ENCODE results near the gene CTNNBL1. TPM values are rescaled to one million over a fixed set of nuclear protein-coding genes. Genes with fewer than 3 reads are reported as not detected.

CTNNBL1 gene
- total RNA-seq, 2 donors from 2014 or later: 43.6 to 47.7 TPM

DNA sequence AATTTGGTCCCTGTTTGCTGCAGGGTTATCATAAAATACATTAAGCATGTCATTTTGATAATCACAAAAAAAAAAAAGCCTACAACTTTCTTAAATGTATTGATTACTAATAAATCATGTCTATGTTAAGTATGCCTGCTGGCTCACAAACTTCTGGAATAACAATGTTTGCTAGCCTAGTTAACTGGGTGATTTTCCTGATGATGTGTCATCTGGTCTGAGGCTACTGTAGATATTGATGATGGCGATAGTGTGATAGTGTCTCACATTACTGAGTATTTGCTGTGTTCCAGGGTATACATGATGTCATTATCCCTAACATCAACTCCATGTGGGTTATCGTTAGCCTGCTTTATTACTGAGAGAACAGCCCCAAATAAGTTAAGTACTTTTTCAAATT lies 122.9 kb downstream of the CTNNBL1 start:
- no peak for ATAC-seq
- H3K9me3 ChIP-seq (ENCODE audit: control insufficient read depth, low read length, poor library complexity, severe bottlenecking): no peaks in the 10 kb centered on the region
- H3K4me3 Mint-ChIP-seq: no peak overlapping the region
- H3K4me1 Mint-ChIP-seq: peaks cover 11% of the 10 kb centered on the region
- H3K27ac Mint-ChIP-seq: no peak overlapping the region
- no peak for DNase-seq
- no peaks in the 10 kb centered on the region for H3K27me3 Mint-ChIP-seq
- peaks cover 8% of the 10 kb centered on the region for H3K36me3 Mint-ChIP-seq (ENCODE audit: low read depth)

DNA sequence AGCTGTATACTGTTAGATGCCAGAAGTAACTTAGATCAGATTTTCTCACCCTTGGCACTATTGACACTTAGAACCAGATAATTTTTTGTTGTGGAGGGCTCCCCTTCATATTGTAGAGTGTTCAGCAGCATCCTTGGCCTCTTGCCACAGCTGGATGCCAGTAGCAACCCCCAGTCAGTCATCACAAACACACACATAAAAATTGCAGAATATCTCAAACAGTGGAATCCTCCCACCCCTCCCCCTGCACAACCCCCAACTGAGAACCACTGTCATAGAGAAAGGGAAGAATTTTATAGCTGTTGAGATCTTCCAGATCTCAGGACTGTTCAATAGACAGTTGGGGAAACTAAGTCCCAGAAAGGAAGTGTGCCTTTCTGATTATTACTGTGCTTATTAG lies 127.9 kb downstream of the CTNNBL1 start:
- no peaks in the 10 kb centered on the region for H3K27me3 Mint-ChIP-seq
- peaks cover 12% of the 10 kb centered on the region for H3K4me1 Mint-ChIP-seq
- H3K9me3 ChIP-seq (ENCODE audit: control insufficient read depth, low read length, poor library complexity, severe bottlenecking): no peaks in the 10 kb centered on the region
- DNase-seq (no peak), ATAC-seq (no peak)
- no peak overlapping the region for H3K4me3 Mint-ChIP-seq
- peaks cover 4% of the 10 kb centered on the region for H3K36me3 Mint-ChIP-seq (ENCODE audit: low read depth)
- H3K27ac Mint-ChIP-seq: no peak overlapping the region

DNA sequence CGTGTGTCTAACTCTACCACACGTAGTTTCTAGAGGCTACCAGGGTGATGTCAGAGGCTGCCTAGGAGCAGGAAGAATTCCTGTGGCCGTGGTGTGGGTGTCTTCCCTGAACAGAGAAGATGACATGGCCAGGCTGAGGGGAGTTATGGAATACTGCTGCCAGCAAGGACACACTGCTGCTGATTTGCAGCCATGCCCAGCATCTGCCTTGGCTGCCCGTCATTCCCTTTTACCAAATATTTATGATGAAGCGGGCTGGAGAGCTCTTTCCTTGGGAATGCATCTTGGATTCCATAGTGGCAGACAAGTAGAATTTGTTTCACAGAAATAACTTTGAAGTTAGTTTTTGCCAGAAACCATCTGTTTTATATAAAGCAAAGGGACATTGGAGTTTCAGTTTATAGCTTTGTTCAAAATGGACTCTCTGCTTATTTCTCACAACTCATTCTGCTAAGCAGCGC lies 128.3 kb downstream of the CTNNBL1 start:
- Mint-ChIP-seq H3K27me3 (no peaks in the 10 kb centered on the region), H3K4me1 (peaks cover 12% of the 10 kb centered on the region), H3K27ac (no peak overlapping the region), H3K36me3 (ENCODE audit: low read depth) (peaks cover 4% of the 10 kb centered on the region), H3K4me3 (no peak overlapping the region)
- DNase-seq (no peak), ATAC-seq (no peak)
- no peaks in the 10 kb centered on the region for H3K9me3 ChIP-seq (ENCODE audit: control insufficient read depth, low read length, poor library complexity, severe bottlenecking)

GRCh38 chr20:37823296-37823980 lies 129.6 kb downstream of the CTNNBL1 start:
- Mint-ChIP-seq H3K27ac (no peak overlapping the region), H3K36me3 (ENCODE audit: low read depth) (peaks cover 4% of the 10 kb centered on the region), H3K4me3 (no peak overlapping the region), H3K27me3 (no peaks in the 10 kb centered on the region), H3K4me1 (peaks cover 11% of the 10 kb centered on the region)
- DNase-seq (no peak), ATAC-seq (no peak)
- H3K9me3 ChIP-seq (ENCODE audit: control insufficient read depth, low read length, poor library complexity, severe bottlenecking): no peaks in the 10 kb centered on the region

DNA sequence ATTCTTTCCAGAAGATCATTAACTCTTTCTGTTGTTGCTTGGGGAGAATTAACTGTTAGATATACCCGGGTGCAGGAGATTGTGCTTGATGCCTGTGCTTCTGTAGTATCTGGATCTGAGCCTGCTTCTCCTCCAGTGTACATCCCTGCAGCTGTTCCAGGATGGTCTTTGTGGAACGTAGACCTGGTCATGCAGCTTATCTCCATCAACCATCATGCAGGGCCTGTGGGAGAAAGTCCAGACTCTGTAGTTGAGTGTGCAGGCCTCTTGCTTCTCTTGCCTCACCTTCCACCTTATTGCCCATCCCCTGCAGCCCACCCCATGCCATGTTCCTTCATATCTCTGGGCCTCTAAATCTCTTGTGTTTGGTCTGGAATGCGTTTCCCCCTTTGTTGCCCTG lies 133.8 kb downstream of the CTNNBL1 start:
- ATAC-seq (no peak), DNase-seq (no peak)
- H3K27ac Mint-ChIP-seq: no peak overlapping the region
- H3K9me3 ChIP-seq (ENCODE audit: control insufficient read depth, low read length, poor library complexity, severe bottlenecking): no peaks in the 10 kb centered on the region
- no peak overlapping the region for H3K4me3 Mint-ChIP-seq
- no peaks in the 10 kb centered on the region for H3K27me3 Mint-ChIP-seq
- H3K36me3 Mint-ChIP-seq (ENCODE audit: low read depth): peaks cover 2% of the 10 kb centered on the region
- peaks cover 11% of the 10 kb centered on the region for H3K4me1 Mint-ChIP-seq

DNA sequence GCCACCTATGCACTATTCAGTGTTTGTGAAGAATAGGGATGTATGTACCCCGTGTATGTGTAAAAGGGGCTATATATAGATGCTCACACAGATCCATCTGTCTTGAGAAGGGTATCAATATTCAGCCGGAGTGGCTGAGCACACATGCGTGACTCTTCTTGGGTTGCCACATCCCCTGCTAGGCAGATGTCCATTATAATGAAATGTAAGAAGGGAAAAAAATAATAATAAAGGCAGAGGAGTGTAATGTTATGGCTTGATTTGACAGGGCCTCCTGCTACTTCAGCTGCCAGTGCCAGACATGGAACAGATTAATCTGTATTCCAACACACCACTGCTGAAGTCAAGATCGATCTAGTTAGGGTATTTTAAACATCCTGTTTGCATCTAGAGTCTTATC lies 134.9 kb downstream of the CTNNBL1 start:
- Mint-ChIP-seq H3K4me3 (no peak overlapping the region), H3K4me1 (peaks cover 3% of the 10 kb centered on the region), H3K36me3 (ENCODE audit: low read depth) (peaks cover 2% of the 10 kb centered on the region), H3K27me3 (no peaks in the 10 kb centered on the region), H3K27ac (peak overlapping the region; percentile 42)
- DNase-seq (no peak), ATAC-seq (no peak)
- no peaks in the 10 kb centered on the region for H3K9me3 ChIP-seq (ENCODE audit: control insufficient read depth, low read length, poor library complexity, severe bottlenecking)

GRCh38 chr20:37829128-37829527 lies 135.3 kb downstream of the CTNNBL1 start:
- Mint-ChIP-seq H3K4me3 (no peak overlapping the region), H3K36me3 (ENCODE audit: low read depth) (peaks cover 2% of the 10 kb centered on the region), H3K27ac (peak overlapping the region; percentile 42), H3K27me3 (no peaks in the 10 kb centered on the region), H3K4me1 (peaks cover 3% of the 10 kb centered on the region)
- DNase-seq: no peak
- H3K9me3 ChIP-seq (ENCODE audit: control insufficient read depth, low read length, poor library complexity, severe bottlenecking): no peaks in the 10 kb centered on the region
- ATAC-seq: no peak

DNA sequence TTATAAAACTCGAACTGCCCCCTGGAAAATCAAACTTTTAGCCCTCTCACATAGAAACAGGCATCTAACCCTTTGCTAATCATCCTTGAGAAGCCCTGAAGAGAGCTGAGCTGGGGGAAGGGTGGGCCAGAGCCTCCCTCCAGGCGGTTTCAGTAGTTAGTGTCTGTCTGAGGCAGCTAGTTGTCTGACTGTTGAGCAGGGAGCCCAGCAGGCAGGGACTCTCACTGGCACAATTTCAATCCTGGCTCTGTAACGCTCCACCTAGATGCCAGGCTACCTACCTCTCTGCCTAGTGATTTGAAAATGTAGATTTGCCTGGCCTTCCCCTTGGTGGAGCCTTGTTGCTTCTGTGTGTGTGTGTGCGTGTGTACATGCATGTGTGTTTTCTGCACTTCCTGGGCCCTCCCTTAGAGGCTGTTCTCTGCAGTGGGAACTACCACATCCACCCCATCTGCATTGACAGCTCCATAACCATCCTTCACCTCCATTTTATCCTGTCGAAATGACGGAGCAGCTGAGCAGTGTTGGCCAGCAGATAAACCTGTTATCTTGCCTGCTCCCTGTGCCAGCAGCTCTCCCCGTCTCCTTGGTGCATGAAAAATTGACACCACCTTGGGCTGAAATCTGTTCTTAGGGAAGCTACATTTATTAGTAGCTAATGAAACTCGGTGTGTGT lies 139.5 kb downstream of the CTNNBL1 start:
- no peak overlapping the region for H3K27ac Mint-ChIP-seq
- no peak overlapping the region for H3K4me3 Mint-ChIP-seq
- H3K36me3 Mint-ChIP-seq (ENCODE audit: low read depth): peaks cover 6% of the 10 kb centered on the region
- H3K4me1 Mint-ChIP-seq: peaks cover 13% of the 10 kb centered on the region
- DNase-seq (no peak), ATAC-seq (no peak)
- no peaks in the 10 kb centered on the region for H3K9me3 ChIP-seq (ENCODE audit: control insufficient read depth, low read length, poor library complexity, severe bottlenecking)
- no peaks in the 10 kb centered on the region for H3K27me3 Mint-ChIP-seq

DNA sequence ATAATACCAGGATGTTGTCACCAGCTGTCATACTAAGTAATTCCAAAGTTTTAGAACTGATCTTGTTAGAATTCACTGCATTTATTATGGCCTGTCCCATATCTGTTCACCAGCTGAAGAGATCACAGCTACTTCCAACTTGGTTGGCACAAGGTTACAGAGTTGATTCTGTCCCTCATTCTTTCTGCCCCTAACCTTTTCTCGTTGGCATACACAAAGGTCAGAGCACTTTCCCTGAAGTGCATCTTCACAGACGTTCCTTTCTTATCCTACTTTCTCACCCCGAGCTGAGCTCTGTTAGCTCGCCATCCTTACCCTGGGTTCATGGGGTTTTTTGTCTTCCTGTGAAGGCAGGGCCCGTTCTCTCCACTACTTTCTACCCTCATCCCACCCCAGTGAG lies 143.1 kb downstream of the CTNNBL1 start:
- Mint-ChIP-seq H3K36me3 (ENCODE audit: low read depth) (peaks cover 10% of the 10 kb centered on the region), H3K4me1 (peaks cover 17% of the 10 kb centered on the region), H3K4me3 (no peak overlapping the region), H3K27me3 (no peaks in the 10 kb centered on the region), H3K27ac (peak overlapping the region; percentile 60)
- H3K9me3 ChIP-seq (ENCODE audit: control insufficient read depth, low read length, poor library complexity, severe bottlenecking): no peaks in the 10 kb centered on the region
- ATAC-seq (no peak), DNase-seq (no peak)

- Mint-ChIP-seq H3K4me1 (peaks cover 17% of the 10 kb centered on the region), H3K27me3 (no peaks in the 10 kb centered on the region), H3K36me3 (ENCODE audit: low read depth) (peaks cover 10% of the 10 kb centered on the region), H3K27ac (no peak overlapping the region), H3K4me3 (no peak overlapping the region)
- ATAC-seq: no peak
- H3K9me3 ChIP-seq (ENCODE audit: control insufficient read depth, low read length, poor library complexity, severe bottlenecking): no peaks in the 10 kb centered on the region
- no peak for DNase-seq
Observed at GRCh38 chr20:37837924-37838323, 144.1 kb downstream of the CTNNBL1 start.

DNA sequence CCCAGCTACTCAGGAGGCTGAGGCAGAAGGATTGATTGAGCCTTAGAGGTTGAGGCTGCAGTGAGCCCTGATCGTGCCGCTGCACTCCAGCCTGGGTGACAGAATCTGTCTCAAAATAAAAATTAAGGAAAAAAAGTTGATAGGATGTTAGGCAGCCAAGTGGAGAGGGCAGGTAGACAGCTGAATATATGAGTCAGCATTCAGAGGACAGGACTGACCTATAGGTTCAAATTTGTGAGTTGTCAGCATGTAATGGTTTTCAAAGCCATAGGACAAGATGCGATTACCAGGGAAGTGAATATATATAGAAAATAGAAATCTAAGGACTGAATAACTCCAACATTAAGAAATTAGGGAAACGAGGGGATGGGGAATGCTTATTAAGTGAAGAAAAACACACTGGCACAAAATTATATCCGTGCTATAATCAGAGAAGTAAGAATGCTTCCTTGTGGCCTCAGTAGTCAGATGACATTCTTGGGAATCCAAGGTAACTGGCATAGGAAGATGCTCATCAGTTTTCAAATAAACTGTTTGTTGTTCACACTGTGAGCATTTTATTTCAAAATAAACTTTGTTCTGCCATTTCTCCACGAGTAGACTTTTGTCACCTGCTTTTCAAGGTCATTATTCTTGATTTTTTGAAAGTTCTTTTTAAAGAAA lies 145.1 kb downstream of the CTNNBL1 start:
- H3K9me3 ChIP-seq (ENCODE audit: control insufficient read depth, low read length, poor library complexity, severe bottlenecking): no peaks in the 10 kb centered on the region
- no peak overlapping the region for H3K4me3 Mint-ChIP-seq
- peaks cover 10% of the 10 kb centered on the region for H3K36me3 Mint-ChIP-seq (ENCODE audit: low read depth)
- ATAC-seq (no peak), DNase-seq (no peak)
- no peaks in the 10 kb centered on the region for H3K27me3 Mint-ChIP-seq
- H3K27ac Mint-ChIP-seq: no peak overlapping the region
- peaks cover 17% of the 10 kb centered on the region for H3K4me1 Mint-ChIP-seq

DNA sequence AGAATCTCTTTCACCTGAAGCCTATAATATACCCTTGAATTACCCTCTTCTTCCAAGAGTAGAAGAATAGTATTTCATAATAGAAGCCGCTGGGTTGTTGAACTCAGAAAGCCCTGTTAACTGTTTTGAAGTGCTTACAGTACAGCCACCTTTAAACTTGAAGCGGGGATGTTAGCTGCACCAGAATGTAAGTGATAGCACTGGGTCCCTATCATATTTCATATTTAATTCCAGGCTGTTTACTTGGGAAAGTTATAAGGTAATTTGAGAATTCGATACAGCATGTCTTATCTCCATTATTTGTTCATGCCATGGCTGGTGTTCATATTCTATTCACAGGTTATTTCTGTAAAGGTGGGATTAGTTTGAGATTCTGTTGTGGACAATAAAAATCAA lies 145.6 kb downstream of the CTNNBL1 start:
- no peak for ATAC-seq
- Mint-ChIP-seq H3K4me3 (no peak overlapping the region), H3K27me3 (no peaks in the 10 kb centered on the region), H3K27ac (no peak overlapping the region), H3K4me1 (peaks cover 17% of the 10 kb centered on the region), H3K36me3 (ENCODE audit: low read depth) (peaks cover 10% of the 10 kb centered on the region)
- DNase-seq: no peak
- no peaks in the 10 kb centered on the region for H3K9me3 ChIP-seq (ENCODE audit: control insufficient read depth, low read length, poor library complexity, severe bottlenecking)

GRCh38 chr20:37839955-37840354 lies 146.1 kb downstream of the CTNNBL1 start:
- H3K27ac Mint-ChIP-seq: no peak overlapping the region
- peaks cover 17% of the 10 kb centered on the region for H3K4me1 Mint-ChIP-seq
- peaks cover 10% of the 10 kb centered on the region for H3K36me3 Mint-ChIP-seq (ENCODE audit: low read depth)
- ATAC-seq (no peak), DNase-seq (no peak)
- no peak overlapping the region for H3K4me3 Mint-ChIP-seq
- H3K27me3 Mint-ChIP-seq: no peaks in the 10 kb centered on the region
- no peaks in the 10 kb centered on the region for H3K9me3 ChIP-seq (ENCODE audit: control insufficient read depth, low read length, poor library complexity, severe bottlenecking)

All from T-helper 17 cell (primary cell).